ENCODE measurements around the gene GPX5.
"Not testable (repeated sequence)": the region's sequence is repeated elsewhere in the genome, so short reads cannot be mapped to it uniquely, and the experiment has no call there.

Gene GPX5

DNA sequence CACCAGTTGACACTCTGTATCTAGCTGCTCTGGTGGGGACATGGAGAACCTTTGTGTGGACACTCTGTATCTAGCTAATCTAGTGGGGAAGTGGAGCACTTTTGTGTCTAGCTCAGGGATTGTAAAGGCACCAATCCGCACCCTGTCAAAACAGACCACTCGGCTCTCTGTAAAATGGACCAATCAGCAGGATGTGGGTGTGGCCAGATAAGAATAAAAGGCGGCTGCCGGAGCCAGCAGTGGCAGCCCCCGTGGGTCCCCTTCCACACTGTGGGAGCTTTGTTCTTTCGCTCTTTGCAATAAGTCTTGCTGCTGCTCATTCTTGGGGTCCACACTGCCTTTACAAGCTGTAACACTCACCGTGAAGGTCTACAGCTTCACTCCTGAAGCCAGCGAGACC lies 13.3 kb upstream of the GPX5 start:
- DNase-seq (ENCODE audit: low read depth, low spot score) = not testable (repeated sequence)

DNA sequence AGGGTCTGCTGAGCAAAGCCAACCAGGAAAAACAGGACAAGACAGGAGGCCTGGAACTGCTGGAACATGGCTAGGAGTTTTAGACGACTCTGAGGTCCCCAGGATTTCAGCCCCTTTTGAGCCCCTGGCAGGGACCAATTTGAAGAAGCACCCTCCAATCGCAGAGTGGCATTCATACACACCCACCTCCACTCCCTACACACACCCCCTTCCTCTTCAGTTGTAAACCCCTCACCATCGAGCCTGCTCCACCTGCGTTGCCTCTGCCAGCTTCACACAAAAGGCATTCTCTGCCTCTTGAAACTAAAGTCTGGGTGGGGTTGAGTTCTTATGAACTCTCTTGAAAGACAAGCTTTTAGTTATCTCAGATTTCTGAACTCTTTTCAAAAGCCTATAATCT lies 10.0 kb upstream of the GPX5 start, which contains the start of gene GPX6:
Gene GPX6, minus strand, starts transcription at position 118 of the 400 bp plus-strand sequence. Its CDS starts 50 bp downstream, at position 68.
- DNase-seq (ENCODE audit: low read depth, low spot score) = no peak

DNA sequence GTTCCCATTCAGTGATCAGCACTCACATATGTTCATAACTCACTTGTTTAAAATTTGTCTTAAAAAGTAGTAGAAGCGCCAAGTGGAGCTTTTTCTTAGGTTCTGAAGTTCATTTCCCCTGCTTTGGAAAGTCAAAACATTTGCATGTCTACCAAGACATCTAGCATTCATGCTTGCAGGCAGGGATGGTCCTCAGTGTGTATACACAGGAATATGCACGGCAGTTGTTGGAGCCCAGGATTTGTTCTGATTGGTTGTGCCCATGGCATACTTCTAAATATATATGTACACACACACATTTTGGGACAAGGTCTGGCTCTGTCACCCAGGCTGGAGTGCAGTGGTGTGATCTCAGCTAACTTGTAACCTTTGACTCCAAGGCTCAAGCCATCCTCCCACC lies 7.7 kb upstream of the GPX5 start:
- DNase-seq (ENCODE audit: low read depth, low spot score) = no peak

DNA sequence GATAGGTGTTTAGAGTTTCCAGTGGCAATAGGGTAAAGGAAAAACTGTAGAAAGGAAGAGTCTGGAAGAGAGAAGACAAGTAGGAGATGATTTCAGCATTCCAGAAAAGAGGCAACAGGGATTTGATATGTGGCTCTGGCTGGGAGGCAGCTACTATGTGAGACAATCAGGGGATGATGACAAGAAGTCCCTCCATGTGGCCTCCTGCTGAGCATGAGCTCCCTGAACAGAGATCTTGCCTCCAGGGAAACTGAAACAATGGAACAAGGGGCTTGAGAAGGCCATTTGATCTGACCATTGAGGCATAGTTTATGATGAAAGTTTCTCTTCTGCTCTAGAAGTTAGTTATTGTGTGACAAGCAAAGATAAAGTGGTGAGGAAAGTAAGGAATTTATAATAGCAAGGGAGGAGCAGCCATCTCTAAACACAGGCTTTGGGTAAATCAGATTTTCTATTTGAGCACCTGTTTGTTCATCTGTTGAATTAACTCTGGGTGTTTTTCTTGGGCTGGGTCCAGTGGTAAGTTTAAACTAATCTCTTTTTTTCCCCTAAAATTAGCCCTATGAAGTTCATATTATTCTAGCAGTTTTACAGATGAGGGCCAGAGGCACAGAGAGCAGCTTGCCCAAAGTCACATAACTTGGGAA lies 3.0 kb upstream of the GPX5 start:
- no peak for DNase-seq (ENCODE audit: low read depth, low spot score)

DNA sequence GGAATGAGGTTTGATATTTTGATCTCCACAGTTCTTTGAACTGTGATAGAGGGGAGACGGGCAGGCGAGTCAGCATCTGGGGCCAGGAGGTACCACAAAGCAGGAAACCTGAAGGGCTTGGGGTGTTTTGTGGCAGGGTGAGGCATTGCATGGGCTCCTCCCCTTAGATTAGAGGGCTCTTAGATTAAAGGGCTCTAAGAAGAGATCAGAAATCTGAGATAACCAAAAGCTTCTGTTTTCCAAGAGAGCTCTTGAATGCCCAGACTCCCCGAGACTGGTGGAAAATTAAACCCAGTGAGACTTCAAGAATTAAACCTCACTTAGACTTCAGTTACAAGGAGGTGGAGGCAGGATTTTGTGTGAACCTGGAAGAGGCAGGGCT lies 2.4 kb upstream of the GPX5 start:
- DNase-seq (ENCODE audit: low read depth, low spot score) = no peak

DNA sequence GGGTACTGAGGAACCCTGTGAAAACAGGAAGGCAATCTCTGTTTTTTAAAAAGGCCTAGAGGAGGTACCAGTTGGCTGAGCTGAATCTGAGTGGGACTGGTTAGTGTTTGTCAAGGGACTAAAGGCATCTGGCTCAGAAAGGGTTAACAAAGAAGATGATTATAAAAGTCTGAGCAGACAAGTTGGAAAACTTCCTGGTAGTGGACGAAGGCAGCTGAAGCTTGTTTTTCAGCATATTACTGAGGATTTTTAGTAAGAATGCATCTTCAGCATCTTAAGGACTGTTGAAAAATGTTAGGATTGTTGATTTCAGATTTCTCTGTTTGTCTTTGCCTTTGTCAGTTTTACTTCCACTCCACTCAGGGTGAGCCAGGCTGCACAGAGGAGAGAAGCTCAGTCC lies 5.1 kb downstream of the GPX5 start:
- no peak for DNase-seq (ENCODE audit: low read depth, low spot score)

DNA sequence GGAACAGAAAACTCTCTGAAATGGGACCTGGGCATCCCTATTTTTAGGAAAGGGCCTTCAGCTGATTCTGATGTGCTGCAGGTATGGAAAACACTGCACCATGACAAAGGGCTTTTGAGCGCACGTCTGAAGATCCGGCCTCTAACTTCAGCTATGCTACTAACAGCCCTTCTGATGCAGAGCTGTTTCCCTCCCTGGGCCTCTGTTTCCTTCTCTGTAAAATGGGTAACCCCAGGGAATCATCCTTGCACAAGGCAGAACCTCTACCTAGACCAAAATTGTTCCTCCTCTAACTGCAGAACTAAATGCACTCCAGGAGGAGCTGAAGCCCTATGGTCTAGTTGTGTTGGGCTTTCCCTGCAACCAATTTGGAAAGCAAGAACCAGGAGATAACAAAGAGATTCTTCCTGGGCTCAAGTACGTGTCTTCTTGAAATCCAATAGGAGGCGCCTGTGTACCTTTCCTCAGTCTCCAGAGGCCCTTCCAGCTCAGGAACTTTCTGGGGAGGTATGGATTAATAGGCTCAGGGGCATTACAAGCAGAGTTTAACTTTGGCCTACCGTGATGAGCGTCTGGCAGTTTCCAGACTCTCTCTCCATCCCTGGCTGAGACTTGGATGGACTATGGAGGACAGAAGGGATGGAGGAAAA lies 5.9 kb downstream of the GPX5 start:
- no peak for DNase-seq (ENCODE audit: low read depth, low spot score)

DNA sequence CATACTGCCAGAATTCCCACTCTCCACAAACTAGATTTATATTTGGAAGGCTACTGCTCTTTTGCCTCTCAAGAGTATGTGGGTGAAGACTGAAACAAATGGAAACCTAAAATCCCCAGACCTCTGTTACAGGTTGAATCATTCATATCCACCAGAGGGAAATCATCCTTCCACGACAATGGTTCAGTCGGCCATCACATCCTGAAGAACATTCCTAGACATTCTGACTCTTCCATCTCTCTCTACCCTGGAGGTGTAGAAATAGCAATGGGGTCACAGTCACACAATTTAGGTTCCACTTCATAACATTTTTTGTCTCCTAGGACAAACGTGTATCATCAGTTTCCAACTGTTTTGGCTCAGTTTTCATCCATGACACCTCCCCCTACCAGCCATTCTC lies 8.6 kb downstream of the GPX5 start:
- DNase-seq (ENCODE audit: low read depth, low spot score) = no peak

DNA sequence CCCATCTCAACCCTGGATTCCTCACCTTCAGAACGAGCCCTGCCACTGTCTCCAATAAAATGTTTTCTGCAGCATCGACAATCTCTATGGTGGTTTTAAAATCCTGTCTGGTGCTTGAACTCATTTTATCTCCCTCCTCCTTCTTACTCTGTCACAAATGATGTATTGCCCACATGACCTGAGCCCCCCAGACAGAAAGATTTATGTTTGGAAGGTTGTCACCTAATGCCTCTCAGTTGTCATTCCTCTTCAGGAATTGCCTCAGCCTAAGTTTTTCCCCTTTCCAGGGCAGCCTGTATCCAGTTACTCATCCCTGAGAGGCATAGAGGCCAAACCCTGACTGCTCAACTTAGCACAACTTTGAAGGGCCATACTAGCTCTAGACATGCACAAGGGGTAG lies 9.2 kb downstream of the GPX5 start:
- DNase-seq (ENCODE audit: low read depth, low spot score) = no peak

DNA sequence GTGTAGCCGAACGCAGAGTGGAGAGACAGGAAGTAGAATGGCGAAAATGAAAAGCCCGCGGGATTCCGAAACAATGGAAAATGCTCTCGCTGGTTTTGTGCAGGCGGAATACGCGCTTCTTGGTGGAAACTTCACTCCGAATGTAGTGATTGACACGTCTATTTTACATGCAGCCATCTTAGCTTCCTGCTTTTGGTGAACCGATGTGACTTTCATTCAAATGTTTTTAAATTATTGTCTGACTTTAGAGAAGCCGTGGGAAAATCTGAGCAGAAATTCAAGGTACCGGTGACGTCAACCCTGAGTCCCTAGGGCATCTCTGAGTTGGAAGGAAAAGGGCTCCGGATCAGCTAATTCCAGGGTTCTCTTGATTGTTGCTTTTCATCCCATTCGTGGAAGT lies 11.4 kb downstream of the GPX5 start:
- no peak for DNase-seq (ENCODE audit: low read depth, low spot score)

DNA sequence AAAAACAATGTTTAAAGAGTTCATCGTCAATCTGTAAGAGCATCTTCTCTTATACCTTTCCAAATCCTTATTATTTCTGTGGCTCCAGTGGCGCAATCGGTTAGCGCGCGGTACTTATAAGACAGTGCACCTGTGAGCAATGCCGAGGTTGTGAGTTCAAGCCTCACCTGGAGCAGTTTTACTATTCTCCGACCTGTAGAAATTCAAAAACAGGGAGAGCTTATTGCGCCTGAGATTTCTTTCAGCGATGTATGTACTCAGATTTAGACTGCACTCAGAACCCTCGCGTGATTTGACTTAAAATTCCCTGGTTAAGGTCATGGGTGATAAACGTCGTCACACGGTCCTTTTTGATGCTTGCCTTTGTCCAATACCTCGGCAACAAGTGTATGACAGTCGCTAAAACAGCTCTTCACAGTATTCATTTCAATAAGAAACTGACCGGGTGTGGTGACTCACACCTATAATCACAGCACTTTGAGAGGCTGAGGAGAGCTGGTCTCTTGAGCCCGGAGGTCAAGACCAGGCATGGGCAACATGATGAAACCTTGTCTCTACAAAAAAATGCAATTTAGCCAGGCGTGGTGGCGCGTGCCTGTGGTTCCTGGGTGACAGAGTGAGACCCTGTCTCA lies 11.9 kb downstream of the GPX5 start:
- no peak for DNase-seq (ENCODE audit: low read depth, low spot score)

DNA sequence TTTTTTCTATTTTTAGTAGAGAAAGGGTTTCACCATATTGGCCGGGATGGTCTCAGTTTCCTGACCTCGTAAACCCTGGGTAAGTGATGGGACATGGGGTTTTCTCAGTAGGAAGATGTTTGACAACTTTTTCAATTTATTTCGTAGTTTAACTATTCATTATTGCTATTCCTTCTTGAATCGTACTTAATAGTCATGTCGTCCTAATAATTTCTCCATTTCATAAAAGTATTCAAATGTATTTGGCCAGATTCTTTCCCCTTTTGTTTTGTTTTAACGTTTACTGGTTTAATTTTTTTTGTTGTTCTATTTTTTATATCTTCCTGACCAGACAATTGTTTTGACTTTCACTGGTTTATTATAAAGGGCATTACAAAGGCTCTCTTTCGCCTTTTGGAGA lies 16.3 kb downstream of the GPX5 start:
- DNase-seq (ENCODE audit: low read depth, low spot score) = no peak

DNA sequence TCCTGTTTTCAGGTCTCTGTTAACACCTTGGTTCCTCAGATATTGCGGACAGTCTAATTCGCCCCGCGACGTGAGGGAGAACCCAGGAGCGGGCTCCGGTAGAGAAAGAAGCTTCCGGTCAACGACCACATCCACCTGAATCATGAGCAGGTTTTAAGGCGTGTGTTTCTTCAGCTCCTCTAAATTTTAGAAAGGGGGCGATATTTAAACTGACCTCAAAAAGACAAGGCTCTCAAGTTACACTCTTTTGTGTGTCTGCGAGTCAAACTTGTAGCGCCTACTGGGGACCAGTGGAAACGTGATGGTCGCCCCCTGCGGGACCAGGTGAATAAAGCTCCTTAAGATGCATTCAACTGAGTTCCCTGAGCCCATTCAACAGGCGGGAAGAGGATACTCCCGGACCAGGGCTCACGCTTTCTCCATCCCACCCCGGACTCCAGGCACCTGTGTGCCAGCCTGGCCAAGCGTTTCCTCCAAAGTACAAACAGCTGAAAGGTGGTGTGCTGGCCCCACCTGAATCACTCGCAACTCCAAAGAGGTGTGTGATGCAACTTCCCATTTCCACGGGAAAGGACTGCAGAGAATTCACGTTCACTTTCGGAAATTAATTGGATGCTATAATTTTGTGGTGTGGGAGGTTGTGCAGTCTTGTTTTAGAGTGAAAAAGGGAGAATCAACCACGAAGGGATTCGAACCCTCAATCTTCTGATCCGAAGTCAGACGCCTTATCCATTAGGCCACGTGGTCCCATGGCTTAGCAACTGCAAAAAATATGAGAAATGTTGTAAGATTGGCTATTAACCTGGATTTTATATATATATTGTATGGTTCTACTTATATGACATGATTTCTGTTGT lies 17.0 kb downstream of the GPX5 start:
- peak; percentile 20 for DNase-seq (ENCODE audit: low read depth, low spot score)

DNA sequence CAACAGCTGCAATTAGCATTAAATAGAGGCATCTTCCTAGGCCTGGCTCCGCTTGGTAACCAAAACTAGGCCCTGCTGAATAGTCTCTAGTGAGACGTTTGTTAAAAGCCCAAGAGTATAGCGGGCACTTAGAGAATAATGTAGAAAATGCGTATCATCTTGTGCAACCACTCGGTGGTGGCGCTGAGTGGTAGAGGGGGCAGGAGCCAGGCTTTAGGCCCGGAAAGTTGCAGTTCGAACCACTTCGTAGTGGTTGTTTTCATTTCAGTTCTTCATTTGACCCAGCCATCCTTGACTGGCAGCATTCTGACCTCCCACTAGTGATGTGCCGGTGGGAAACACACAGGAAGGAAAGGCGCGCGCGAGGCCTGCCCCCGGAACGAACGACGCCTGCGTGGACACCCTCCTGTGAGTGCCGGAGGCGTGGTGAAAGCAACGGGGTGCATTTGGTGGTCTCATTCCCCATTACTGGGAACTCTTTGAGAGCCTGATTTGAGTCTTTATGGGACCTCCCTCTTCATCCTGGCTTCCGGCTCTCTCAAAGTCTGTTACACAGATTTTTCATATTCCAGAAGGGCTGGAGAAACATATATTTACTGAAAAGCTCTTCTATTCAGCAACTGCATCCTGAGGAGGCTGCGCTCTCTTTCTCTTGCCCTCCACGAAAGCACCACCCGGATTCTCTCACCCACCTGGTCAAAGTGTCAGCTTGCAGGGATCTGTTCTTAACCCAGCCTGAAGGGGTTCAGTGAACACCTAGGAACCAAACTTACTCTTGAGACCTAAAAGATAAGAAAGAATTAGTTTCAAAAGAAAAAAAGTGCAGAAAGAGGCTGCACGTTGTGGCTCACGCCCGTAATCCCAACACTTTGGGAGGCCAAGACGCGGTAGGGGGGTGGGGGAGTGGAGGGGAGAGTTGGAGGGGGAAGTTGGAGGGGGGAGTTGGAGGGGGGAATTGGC lies 18.2 kb downstream of the GPX5 start:
- no peak for DNase-seq (ENCODE audit: low read depth, low spot score)

DNA sequence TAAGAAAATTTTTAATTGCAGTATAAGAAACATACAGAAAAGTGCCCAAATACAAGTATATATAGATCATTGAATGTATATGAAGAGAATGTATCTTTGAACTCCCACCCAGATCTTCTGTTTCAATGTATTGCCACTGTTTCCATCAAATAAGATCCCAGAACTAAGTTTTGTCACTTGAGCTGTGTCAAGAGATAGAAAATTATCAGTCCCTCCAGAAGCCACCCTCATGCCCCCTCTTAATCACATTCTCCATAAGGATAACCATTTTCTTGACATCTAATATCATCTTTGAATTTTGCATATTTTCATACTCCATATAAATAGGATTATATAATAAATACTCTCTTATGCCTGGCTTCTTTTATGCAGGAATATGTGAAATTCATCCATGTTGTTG lies 20.3 kb downstream of the GPX5 start:
- DNase-seq (ENCODE audit: low read depth, low spot score) = no peak

DNA sequence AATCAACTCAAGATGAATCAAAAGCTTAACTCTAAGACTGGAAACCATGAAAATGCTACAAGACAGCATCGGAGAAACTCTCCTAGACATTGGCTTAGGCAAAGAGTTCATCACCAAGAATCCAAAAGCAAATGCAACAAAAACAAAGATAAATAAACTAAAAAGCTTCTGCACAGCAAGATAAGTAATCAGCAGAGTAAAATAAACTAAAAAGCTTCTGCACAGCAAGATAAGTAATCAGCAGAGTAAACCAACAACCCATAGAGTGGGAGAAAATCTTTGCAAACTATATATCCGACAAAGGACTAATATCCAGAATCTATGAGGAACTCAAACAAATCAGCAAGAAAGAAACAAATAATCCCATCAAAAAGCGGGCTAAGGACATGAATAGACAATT lies 21.3 kb downstream of the GPX5 start:
- not testable (repeated sequence) for DNase-seq (ENCODE audit: low read depth, low spot score)

DNA sequence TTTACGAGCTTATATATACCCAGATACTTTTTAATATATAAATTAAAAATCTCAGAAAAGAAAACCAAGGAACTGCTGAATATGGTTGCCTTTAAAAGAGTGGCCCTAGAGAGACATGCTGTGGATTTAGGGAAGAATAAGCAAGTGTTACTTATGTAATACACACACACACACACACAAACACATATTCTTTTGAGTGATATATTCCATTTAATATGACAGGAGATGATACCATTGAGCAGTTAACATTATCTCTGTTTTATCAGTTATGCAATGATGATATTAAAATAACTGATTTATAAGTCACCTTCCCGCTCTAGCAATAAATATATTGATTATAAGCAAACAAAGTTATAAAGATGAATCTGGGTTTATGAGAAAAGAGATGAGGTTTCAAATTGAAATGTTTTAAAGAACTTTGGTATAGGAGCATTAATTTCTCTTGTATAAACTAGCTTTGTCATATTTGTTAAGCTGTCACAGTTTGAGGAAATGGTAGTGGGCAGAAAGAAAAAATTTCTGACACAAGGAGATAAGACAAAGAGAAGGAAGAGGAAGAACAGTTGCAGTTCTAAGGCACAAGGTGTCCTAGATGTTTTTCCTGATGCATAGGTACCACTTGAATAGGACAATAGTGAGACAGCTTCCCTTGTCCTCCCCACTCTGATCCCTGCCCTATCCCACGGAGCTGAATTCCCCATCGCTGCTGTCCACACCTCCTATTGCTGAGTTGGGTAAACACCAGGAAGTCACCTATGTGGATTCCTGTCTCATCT lies 26.4 kb downstream of the GPX5 start:
- no peak for DNase-seq (ENCODE audit: low read depth, low spot score)

DNA sequence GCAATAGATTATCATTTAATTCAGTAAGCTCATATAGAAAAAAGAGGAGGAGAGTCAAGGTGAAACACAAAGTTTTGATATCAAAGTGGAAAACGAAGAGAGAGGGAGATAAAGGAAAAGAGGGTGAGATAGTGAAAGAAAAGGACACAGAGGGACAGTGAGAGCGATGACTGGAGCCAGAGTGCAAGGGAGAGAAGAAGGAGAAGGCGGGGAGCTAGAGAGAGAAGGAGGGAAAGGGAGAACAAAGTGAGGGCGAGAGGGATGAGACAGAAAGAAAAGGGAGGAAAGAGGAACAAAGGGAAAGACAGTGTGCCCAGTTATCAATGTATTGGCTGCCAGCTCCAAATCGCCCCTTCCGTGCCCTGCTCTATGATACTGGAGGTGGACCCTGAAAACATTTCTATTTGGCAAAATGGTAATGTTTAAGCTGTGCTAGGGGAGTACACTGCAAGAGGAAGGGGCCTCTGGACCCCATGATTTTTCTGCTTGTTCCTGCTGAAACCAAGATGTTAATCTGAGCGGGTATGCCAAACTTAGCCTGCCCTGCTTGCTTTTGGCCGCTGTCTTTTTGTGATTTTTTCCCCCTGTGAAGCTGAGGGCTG lies 27.8 kb downstream of the GPX5 start:
- no peak for DNase-seq (ENCODE audit: low read depth, low spot score)

DNA sequence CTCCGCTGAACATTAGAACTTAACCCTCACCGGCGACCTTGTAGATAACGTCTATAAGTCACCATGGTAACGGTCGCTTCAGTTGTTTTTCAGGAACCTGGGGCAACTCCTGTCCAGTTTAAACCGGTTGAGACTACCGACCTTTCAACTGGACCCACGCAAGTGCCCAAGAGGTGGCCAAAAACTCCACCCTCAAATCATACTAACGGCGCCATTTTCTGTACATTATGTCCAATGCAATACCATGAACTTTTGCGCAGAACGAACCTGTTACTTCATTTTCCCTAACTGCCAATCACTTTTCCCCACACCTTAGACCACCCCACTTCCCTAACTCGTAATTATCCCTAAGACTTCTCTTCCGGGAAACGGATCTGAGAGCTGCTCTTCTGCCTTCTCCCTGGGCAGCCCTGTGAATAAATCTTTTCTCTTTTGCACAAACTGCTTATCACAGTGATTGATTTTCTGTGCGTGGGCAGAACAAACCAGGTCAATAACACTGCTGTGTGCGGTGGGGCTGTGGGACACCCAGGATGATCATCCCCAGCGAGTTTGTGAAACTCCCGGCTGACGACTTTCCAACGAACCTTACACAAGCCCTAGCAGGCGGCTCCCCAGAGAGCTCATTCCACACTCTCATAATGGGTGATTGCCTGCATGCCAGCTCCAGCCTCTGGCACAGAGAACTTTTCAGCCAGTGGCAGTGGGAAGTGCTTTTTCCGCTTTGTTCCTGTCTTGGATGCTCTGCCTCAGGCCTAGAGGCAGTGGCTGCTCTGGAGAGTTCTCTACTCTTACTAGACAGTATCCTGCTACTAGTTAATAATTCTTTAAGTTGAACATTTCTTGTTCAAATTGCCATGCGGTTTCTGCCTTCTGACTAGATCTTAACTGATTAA lies 28.6 kb downstream of the GPX5 start:
- DNase-seq (ENCODE audit: low read depth, low spot score) = no peak

All from brain pericyte (primary cell).